GM13976 (cell line): ENCODE results near the gene AGAP1.

Experiments
- DNase-seq: peaks from one replicate; pipeline ENCODE4 v3.0.0; 2012; ENCODE audit warnings: low spot score
- CTCF ChIP-seq: IDR thresholded peaks from 2 replicates; pipeline ENCODE4 v1.5.1; 2012; ENCODE audit warnings: borderline replicate concordance, mild to moderate bottlenecking; ENCODE audit not compliant: insufficient read depth; ENCODE audit errors: extremely low read depth, missing control alignments, control extremely low read depth
- in situ Hi-C: fragments of 300-500 bp; cut with MboI; formaldehyde crosslinking; loops from one replicate; pipeline ENCODE4 v1.12.0; 2022; ENCODE audit warnings: low sequenced_read_pairs, mixed read lengths, inconsistent platforms; ENCODE audit not compliant: unreplicated experiment

Gene AGAP1

GRCh38 chr2:235833971-235834620 lies 340.3 kb downstream of the AGAP1 start:
- DNase-seq = no peak
- in situ Hi-C loops = no loop called here
- TF ChIP-seq CTCF = no peak

- no peak for TF ChIP-seq CTCF
- no peak for DNase-seq
- in situ Hi-C loops = no loop called here
Observed at GRCh38 chr2:235834781-235835180, 340.9 kb downstream of the AGAP1 start.

DNA sequence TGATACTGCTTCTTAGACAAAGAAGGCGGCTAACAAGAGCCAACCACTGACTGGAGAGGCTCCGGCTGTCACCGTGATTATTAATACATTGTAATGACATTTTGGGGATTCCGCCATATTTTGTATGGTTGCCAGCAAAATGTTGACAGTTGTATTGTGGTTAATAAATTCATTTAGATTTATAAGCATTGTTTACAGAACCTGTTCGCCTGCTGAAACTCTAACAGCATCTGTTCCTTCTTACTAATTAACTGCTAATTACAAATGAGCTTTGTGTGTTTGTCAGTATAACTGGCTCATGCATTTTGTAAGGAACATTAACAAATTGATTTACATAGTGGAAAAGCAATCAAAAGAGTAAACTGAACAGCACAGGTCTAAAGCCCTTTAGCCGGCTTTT lies 342.0 kb downstream of the AGAP1 start:
- TF ChIP-seq CTCF = no peak
- in situ Hi-C loops = no loop called here

DNA sequence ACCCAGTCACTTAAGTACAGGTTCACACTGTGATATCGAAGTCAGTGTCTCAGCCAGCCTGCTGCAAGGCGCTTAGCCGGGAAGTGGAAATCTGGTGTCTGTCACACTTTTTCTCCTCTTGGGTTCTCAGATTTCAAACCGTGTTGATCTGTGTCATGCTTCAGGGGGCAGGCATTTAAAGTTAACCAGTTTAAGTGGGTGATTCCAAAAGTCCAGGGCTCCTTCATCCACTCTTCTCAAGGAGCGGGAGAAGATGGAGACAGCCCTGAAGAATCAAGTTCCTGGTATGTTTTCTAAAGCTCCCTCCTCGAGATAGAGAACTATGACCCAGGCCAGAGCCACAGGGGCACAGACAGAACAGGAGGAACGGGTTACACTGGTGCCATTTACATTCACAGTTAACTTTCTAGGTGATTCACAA lies 342.7 kb downstream of the AGAP1 start:
- no peak for DNase-seq
- TF ChIP-seq CTCF = no peak
- in situ Hi-C loops = no loop called here

More for the DNA sequence above, 342.0 kb downstream of the AGAP1 start:
- no peak for DNase-seq

DNA sequence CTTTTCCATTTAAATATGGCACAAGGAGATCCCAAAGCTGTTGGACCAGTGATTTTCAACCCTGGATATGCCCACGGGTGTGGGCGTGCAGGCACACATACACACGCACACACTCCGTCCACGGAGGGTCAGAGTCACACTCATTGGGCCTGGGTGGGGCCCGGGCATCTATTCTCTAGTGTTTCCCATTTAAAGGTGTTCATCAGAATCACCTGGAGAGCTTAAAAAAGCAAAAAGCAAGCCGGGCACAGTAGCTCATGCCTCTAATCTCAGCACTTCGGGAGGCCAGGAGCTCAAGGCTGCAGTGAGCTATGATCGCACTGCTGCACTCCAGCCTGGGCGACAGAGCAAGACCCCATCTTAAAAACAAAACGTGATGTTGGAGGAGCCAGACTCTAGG lies 345.4 kb downstream of the AGAP1 start:
- in situ Hi-C loops = no loop called here
- DNase-seq = no peak
- no peak for TF ChIP-seq CTCF

DNA sequence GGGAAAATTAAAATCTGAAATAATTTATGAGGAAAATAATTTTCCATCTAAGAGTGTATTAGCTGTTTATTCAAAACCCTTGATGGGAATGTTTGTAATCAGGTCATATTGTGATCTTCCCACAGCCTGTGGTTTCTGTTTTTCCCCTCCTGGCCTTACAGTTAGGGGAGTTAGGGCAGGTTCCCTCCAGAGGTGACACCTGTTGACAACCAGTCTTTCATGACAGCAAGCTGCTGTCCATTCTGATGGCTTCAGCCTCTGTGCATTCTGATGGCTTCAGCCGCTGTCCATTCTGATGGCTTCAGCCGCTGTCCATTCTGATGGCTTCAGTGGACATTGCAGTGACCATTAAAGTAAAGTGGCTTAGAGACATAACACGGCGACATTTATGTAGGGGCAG lies 346.1 kb downstream of the AGAP1 start:
- in situ Hi-C loops = no loop called here
- DNase-seq = no peak
- no peak for TF ChIP-seq CTCF
